ENCODE data around the gene NEK11.

The NEK11 gene

DNA sequence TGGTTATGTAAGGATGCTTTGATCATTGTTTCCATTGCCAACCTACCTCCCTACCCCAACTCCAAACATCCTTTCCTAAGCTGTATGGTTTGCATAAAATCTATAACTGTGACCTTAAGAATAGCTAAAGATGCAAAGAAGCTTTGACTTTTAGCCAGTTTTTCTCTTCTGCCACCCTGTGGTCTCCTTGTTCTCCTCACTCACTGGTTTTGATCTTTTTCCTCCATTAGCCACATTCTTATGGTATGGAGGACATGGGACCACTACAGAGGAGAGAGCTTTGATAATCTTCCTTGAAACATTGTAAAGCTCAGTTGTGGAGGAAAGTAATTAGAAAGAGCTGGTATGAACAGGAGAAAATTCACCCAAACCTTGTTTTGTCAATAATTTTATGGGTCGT is 115.9 kb downstream of the NEK11 start:
- no peaks in the 10 kb centered on the region for H3K36me3 ChIP-seq (ENCODE audit: control insufficient read depth, insufficient read depth, low read length, severe bottlenecking)
- no peaks in the 10 kb centered on the region for H3K9me3 ChIP-seq (ENCODE audit: control insufficient read depth, low read length)
- H3K4me1 ChIP-seq (ENCODE audit: control insufficient read depth, insufficient read depth, low read length), result peaks cover under 1% of the 10 kb centered on the region
- H3K27me3 ChIP-seq (replicated peaks; ENCODE audit: control insufficient read depth, insufficient read depth, low read length), result no peaks in the 10 kb centered on the region
- peak; percentile 15 for DNase-seq (ENCODE audit: low read depth)
- no peak overlapping the region for H3K4me3 ChIP-seq (ENCODE audit: low read length)
- no peak overlapping the region for H3K9ac ChIP-seq (ENCODE audit: low read length)

DNA sequence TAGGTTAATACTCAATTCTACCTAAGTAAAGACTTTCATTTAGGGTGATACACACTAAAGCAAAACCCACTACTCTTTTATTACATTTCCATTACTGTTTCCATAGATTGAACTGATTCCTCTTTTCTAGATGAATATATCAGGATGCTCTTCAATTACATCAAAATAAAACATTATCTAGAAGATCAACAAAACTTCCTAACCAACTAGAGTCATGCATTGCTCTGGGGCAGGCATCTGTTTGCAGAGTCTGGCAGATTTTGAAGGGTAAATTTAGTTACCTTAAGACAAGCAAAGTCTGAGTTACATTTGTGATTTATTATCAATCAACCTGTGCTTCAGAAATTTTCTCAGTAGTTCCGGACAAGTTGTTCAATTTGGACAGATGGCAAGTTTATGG is 117.1 kb downstream of the NEK11 start:
- H3K9me3 ChIP-seq (ENCODE audit: control insufficient read depth, low read length), result no peaks in the 10 kb centered on the region
- H3K4me3 ChIP-seq (ENCODE audit: low read length), result no peak overlapping the region
- no peak overlapping the region for H3K9ac ChIP-seq (ENCODE audit: low read length)
- H3K4me1 ChIP-seq (ENCODE audit: control insufficient read depth, insufficient read depth, low read length), result no peaks in the 10 kb centered on the region
- no peak for DNase-seq (ENCODE audit: low read depth)
- H3K36me3 ChIP-seq (ENCODE audit: control insufficient read depth, insufficient read depth, low read length, severe bottlenecking), result no peaks in the 10 kb centered on the region
- H3K27me3 ChIP-seq (replicated peaks; ENCODE audit: control insufficient read depth, insufficient read depth, low read length), result no peaks in the 10 kb centered on the region

DNA sequence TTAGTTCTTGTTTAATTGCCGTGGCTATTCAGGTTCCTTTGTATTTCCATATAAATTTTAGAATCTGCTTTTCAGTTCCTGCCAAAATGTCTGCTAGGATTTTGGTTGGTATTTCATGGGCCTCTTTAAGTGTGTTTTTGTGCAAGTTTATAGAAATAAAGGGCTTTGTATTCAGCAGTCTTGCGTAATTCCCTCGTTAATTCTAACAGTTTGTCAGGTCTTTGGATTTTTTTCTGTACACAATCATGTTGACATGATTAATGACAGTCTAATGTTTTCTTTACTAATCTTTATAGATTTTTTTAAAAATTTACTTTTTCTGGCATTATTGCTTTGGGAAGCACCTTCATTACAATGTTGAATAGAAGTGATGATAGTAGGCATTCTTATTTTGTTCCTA is 120.9 kb downstream of the NEK11 start:
- H3K27me3 ChIP-seq (replicated peaks; ENCODE audit: control insufficient read depth, insufficient read depth, low read length), result no peaks in the 10 kb centered on the region
- H3K9ac ChIP-seq (ENCODE audit: low read length), result no peak overlapping the region
- H3K9me3 ChIP-seq (ENCODE audit: control insufficient read depth, low read length), result no peaks in the 10 kb centered on the region
- no peak for DNase-seq (ENCODE audit: low read depth)
- no peak overlapping the region for H3K4me3 ChIP-seq (ENCODE audit: low read length)
- H3K4me1 ChIP-seq (ENCODE audit: control insufficient read depth, insufficient read depth, low read length), result no peaks in the 10 kb centered on the region
- H3K36me3 ChIP-seq (ENCODE audit: control insufficient read depth, insufficient read depth, low read length, severe bottlenecking), result no peaks in the 10 kb centered on the region

DNA sequence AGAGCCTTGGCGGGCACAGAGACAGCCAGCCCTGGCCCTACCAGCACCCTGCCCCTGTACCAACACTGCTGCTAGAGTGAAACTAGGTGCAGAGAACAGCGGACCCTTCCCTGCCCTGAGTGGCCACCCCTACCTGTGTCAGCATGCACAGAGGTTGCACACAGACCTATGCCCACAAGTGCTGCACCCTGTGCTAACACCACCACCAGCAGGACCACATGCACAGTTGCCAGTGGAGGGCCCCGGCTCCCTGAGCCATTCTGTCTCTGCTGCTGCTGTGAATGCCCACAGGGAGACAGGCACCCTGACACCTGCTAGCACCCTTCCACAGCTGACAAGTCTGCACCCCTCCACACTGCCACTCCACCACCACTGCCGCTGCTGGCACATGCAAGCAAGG is 131.8 kb downstream of the NEK11 start:
- peaks cover 18% of the 10 kb centered on the region for H3K4me1 ChIP-seq (ENCODE audit: control insufficient read depth, insufficient read depth, low read length)
- DNase-seq (ENCODE audit: low read depth), result no peak
- no peak overlapping the region for H3K4me3 ChIP-seq (ENCODE audit: low read length)
- no peaks in the 10 kb centered on the region for H3K36me3 ChIP-seq (ENCODE audit: control insufficient read depth, insufficient read depth, low read length, severe bottlenecking)
- no peaks in the 10 kb centered on the region for H3K9me3 ChIP-seq (ENCODE audit: control insufficient read depth, low read length)
- no peaks in the 10 kb centered on the region for H3K27me3 ChIP-seq (replicated peaks; ENCODE audit: control insufficient read depth, insufficient read depth, low read length)
- H3K9ac ChIP-seq (ENCODE audit: low read length), result no peak overlapping the region

DNA sequence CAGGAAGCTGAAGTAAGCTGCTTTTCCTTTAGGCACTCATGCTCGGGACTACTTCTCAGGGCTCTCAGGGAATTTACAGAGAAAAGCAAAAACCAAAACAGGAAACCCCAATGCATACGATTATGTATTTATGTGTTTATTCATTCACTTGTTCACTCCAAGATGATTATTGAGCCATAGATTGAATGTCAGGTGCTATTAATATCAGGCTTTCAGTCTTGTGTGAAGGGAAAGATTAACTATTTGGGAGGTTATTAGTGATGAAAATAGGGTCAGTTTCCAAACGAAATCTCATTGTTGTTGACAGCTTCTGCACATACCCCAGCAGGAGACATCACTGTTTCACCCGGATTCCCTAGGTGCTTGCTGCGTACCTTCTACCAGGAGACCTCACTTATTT is 135.8 kb downstream of the NEK11 start:
- no peaks in the 10 kb centered on the region for H3K27me3 ChIP-seq (replicated peaks; ENCODE audit: control insufficient read depth, insufficient read depth, low read length)
- H3K9me3 ChIP-seq (ENCODE audit: control insufficient read depth, low read length), result no peaks in the 10 kb centered on the region
- no peak overlapping the region for H3K4me3 ChIP-seq (ENCODE audit: low read length)
- H3K4me1 ChIP-seq (ENCODE audit: control insufficient read depth, insufficient read depth, low read length), result no peaks in the 10 kb centered on the region
- H3K9ac ChIP-seq (ENCODE audit: low read length), result no peak overlapping the region
- no peak for DNase-seq (ENCODE audit: low read depth)
- no peaks in the 10 kb centered on the region for H3K36me3 ChIP-seq (ENCODE audit: control insufficient read depth, insufficient read depth, low read length, severe bottlenecking)

DNA sequence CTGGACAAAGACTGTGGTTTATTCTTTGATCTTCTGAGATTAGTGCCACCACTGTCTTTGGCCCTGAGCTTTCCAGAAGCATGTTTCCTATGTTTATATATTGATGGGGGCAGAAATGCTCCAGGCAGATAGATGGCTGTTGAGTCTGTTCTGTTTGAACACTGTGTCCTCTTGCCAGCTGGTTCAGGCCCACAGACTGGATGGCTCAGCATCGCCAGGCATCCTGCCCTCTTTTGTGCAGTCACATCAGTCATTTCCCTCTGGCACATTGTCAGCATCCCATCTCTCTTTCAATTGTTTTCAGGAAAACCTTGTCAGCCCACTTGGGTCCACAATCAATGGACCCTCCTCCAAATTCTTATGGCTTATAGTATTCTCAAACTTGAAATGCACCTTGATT is 141.2 kb downstream of the NEK11 start:
- no peak overlapping the region for H3K9ac ChIP-seq (ENCODE audit: low read length)
- H3K9me3 ChIP-seq (ENCODE audit: control insufficient read depth, low read length), result no peaks in the 10 kb centered on the region

DNA sequence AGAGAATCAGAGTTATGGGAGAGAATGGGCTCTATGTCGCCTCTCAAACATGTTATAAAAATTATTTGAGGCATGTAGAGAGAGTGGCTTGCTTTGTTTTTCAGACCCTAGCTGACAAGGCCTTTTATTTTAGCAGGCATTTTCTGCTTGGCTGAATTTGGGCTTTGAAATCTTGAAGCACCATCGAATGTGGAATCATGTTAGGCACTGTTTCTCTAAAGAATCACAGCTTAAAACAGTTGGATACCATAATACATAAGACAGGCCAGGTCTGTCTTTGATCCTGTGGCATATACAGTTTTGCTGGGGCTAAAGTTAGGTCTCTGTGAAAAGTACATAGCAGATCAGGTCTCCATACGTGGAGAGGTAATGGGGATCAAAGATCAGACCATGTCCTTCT is 142.7 kb downstream of the NEK11 start:
- Histone ChIP-seq H3K9me3 (ENCODE audit: control insufficient read depth, low read length) (no peaks in the 10 kb centered on the region), H3K4me3 (ENCODE audit: low read length) (no peak overlapping the region), H3K36me3 (ENCODE audit: control insufficient read depth, insufficient read depth, low read length, severe bottlenecking) (no peaks in the 10 kb centered on the region), H3K27me3 (replicated peaks; ENCODE audit: control insufficient read depth, insufficient read depth, low read length) (no peaks in the 10 kb centered on the region), H3K9ac (ENCODE audit: low read length) (no peak overlapping the region), H3K4me1 (ENCODE audit: control insufficient read depth, insufficient read depth, low read length) (no peaks in the 10 kb centered on the region)
- no peak for DNase-seq (ENCODE audit: low read depth)

More for the DNA sequence above, 141.2 kb downstream of the NEK11 start:
- Histone ChIP-seq H3K4me3 (ENCODE audit: low read length) (no peak overlapping the region), H3K36me3 (ENCODE audit: control insufficient read depth, insufficient read depth, low read length, severe bottlenecking) (no peaks in the 10 kb centered on the region), H3K27me3 (replicated peaks; ENCODE audit: control insufficient read depth, insufficient read depth, low read length) (no peaks in the 10 kb centered on the region), H3K4me1 (ENCODE audit: control insufficient read depth, insufficient read depth, low read length) (no peaks in the 10 kb centered on the region)
- no peak for DNase-seq (ENCODE audit: low read depth)

DNA sequence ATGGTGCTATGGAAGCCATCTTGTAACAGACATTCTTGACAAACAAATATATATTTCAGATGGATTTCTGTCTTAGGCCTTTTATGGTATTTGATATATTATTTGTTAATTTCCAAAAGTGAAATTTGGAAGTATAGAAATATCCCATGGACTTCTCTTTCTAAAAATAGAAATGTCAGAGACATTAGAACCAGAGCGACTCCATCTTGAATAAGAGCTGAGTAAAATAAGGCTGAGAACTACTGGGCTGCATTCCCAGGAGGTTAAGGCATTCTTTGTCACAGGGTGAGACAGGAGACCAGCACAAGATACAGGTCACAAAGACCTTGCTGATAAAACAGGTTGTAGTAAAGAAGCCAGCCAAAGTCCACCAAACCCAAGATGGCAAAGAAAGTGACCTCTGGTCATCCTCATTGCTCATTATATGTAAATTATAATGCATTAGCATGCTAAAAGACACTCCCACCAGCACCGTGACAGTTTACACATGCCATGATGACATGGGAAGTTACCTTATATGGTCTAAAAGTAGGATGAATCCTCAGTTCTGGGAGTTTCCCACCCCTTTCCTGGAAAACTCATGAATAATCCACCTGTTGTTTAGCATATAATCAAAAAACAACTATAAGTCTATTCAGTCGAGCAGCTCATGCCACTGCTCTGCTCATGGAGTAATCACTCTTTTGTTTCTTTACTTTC is 146.0 kb downstream of the NEK11 start:
- no peak for DNase-seq (ENCODE audit: low read depth)
- Histone ChIP-seq H3K9ac (ENCODE audit: low read length) (no peak overlapping the region), H3K4me1 (ENCODE audit: control insufficient read depth, insufficient read depth, low read length) (no peaks in the 10 kb centered on the region), H3K9me3 (ENCODE audit: control insufficient read depth, low read length) (no peaks in the 10 kb centered on the region), H3K36me3 (ENCODE audit: control insufficient read depth, insufficient read depth, low read length, severe bottlenecking) (no peaks in the 10 kb centered on the region), H3K27me3 (replicated peaks; ENCODE audit: control insufficient read depth, insufficient read depth, low read length) (no peaks in the 10 kb centered on the region), H3K4me3 (ENCODE audit: low read length) (no peak overlapping the region)

DNA sequence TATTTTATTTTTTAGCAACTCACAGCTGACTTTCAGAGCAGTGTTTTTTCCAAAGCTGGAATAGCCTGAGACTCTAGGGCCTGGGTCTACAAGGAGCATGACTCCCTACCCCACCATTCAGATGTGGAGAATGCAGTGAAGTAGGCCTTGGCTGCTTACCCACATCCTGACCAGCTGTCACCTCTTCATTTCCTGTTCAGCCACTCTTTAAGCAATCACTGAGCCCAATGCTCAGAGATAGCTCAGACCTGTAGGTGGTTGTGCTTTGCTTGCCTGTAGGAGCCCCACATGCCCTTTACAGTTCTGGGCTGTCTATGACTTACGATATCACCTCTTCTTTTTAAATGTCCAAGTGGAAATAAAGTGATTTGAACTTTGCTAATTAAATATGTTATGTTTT is 148.1 kb downstream of the NEK11 start:
- Histone ChIP-seq H3K27me3 (replicated peaks; ENCODE audit: control insufficient read depth, insufficient read depth, low read length) (no peaks in the 10 kb centered on the region), H3K9ac (ENCODE audit: low read length) (no peak overlapping the region), H3K4me1 (ENCODE audit: control insufficient read depth, insufficient read depth, low read length) (no peaks in the 10 kb centered on the region), H3K4me3 (ENCODE audit: low read length) (no peak overlapping the region), H3K36me3 (ENCODE audit: control insufficient read depth, insufficient read depth, low read length, severe bottlenecking) (no peaks in the 10 kb centered on the region), H3K9me3 (ENCODE audit: control insufficient read depth, low read length) (no peaks in the 10 kb centered on the region)
- no peak for DNase-seq (ENCODE audit: low read depth)

DNA sequence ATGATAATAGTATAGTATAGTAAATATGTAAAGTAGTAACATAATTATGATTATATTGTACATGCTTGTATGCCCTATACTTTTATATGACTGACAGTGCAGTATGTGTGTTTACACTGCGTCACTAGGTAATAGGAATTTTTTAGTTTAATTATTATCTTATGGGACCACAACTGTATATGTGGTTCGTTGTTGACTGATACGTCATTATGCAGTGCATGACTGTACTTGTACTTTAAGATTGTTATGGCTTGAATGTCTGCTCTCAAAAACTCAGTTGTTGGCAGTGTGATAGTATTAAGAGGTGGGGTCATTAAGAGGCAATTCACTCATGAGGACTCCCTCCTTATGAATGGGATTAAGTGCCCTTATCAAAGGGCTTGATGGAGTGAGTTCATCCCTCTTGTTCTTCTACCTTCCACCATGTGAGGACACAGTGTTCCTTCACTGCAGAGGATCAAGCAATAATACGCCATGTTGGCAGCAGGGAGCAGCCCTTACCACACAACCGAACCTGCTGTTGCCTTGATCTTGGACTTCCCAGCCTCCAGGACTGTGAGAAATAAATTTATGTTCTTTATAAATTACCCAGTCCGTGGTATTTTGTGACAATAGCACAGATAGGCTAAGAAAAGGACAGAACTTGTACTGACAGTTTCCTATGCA is 152.2 kb downstream of the NEK11 start:
- DNase-seq (ENCODE audit: low read depth), result no peak
- H3K4me1 ChIP-seq (ENCODE audit: control insufficient read depth, insufficient read depth, low read length), result no peaks in the 10 kb centered on the region
- no peaks in the 10 kb centered on the region for H3K27me3 ChIP-seq (replicated peaks; ENCODE audit: control insufficient read depth, insufficient read depth, low read length)
- H3K9ac ChIP-seq (ENCODE audit: low read length), result no peak overlapping the region
- H3K36me3 ChIP-seq (ENCODE audit: control insufficient read depth, insufficient read depth, low read length, severe bottlenecking), result no peaks in the 10 kb centered on the region
- H3K9me3 ChIP-seq (ENCODE audit: control insufficient read depth, low read length), result no peaks in the 10 kb centered on the region
- H3K4me3 ChIP-seq (ENCODE audit: low read length), result no peak overlapping the region

DNA sequence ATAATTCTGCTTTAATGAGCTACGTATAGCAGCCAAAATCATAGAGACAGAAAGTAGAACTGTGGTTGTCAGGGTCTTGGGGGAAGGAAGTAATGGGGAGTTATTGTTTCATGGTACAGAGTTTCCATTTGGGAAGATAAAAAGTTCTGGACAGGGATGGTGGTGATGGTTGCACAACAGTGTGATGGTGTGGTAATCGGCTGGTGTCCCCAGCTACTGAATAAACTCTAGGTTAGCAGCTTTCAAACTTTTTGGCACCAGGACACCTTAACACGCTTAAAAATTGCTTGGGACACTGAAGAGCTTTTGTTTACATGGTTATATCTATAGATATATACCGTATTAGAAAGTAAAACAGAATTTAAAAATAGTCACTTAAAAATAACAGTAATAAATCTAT is 166.0 kb downstream of the NEK11 start:
- Histone ChIP-seq H3K4me3 (ENCODE audit: low read length) (no peak overlapping the region), H3K36me3 (ENCODE audit: control insufficient read depth, insufficient read depth, low read length, severe bottlenecking) (no peaks in the 10 kb centered on the region), H3K9ac (ENCODE audit: low read length) (no peak overlapping the region), H3K9me3 (ENCODE audit: control insufficient read depth, low read length) (no peaks in the 10 kb centered on the region), H3K4me1 (ENCODE audit: control insufficient read depth, insufficient read depth, low read length) (peaks cover 6% of the 10 kb centered on the region), H3K27me3 (replicated peaks; ENCODE audit: control insufficient read depth, insufficient read depth, low read length) (no peaks in the 10 kb centered on the region)
- no peak for DNase-seq (ENCODE audit: low read depth)
